ENCODE data around the gene LYVE1.

- TF ChIP-seq, protein P1, sequence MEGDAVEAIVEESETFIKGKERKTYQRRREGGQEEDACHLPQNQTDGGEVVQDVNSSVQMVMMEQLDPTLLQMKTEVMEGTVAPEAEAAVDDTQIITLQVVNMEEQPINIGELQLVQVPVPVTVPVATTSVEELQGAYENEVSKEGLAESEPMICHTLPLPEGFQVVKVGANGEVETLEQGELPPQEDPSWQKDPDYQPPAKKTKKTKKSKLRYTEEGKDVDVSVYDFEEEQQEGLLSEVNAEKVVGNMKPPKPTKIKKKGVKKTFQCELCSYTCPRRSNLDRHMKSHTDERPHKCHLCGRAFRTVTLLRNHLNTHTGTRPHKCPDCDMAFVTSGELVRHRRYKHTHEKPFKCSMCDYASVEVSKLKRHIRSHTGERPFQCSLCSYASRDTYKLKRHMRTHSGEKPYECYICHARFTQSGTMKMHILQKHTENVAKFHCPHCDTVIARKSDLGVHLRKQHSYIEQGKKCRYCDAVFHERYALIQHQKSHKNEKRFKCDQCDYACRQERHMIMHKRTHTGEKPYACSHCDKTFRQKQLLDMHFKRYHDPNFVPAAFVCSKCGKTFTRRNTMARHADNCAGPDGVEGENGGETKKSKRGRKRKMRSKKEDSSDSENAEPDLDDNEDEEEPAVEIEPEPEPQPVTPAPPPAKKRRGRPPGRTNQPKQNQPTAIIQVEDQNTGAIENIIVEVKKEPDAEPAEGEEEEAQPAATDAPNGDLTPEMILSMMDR (IDR thresholded peaks at IDR 0.05) = no peak
- TF ChIP-seq POLR2A (IDR thresholded peaks at IDR 0.05) (no peak), EP300 (IDR thresholded peaks at IDR 0.05) (no peak), POLR2AphosphoS5 (IDR thresholded peaks at IDR 0.05) (no peak)
Measured at GRCh38 chr11:10518123-10518522, 50.3 kb downstream of the LYVE1 start.
